B cell (primary cell): ENCODE data around the gene NOC2L. TPM values are rescaled to one million over a fixed set of nuclear protein-coding genes. Genes with fewer than 3 reads are reported as not detected.

Experiments used
- ATAC-seq: fragments of 200-7000 bp; cut with Tn5 transposase; one replicate; pipeline ENCODE4 v1.10.0; 2021; ENCODE audit warnings: low read depth, mild to moderate bottlenecking, moderate number of reproducible peaks, moderate library complexity
- CTCF ChIA-PET: fragments of 350-600 bp; sonication (Branson Sonifier 250); formaldehyde crosslinking; loops from one replicate; lab custom pipeline; 2021; ENCODE audit warnings: antibody characterized with exemption, inconsistent platforms; lab: Charles Lee
- POLR2A ChIA-PET: fragments of 350-600 bp; sonication (Branson Sonifier 250); formaldehyde crosslinking; loops from one replicate; lab custom pipeline; 2021; ENCODE audit warnings: antibody characterized with exemption; lab: Charles Lee
- DNase-seq: peaks from one replicate; pipeline ENCODE4 v3.0.0; 2013
- H2AFZ ChIP-seq: 2 replicates; pipeline ENCODE4 v1.6.1; 2012; ENCODE audit warnings: mild to moderate bottlenecking, low read depth, low read length; ENCODE audit not compliant: insufficient read depth, poor library complexity, severe bottlenecking
- H3K27ac ChIP-seq, 2 donors: 1 replicate in 1 of 2; 2 replicates in 1 of 2; pipeline ENCODE4 v1.5.1; 2012 to 2013; ENCODE audit warnings: low read length in 2 of 2, mild to moderate bottlenecking in 2 of 2, moderate library complexity in 1 of 2
- H3K27me3 ChIP-seq, 4 experiments: fragments of 200-600 bp in 1 of 4; sonication (generic) in 1 of 4; replicated peaks in 1 of 4; 1 replicate in 2 of 4; 2 replicates in 2 of 4; pipeline versions ENCODE4 v1.6.1 to v1.7.0; 2013 to 2016; ENCODE audit warnings: low read length in 3 of 4, mild to moderate bottlenecking in 2 of 4, mixed read lengths in 1 of 4, moderate library complexity in 1 of 4; ENCODE audit not compliant: insufficient read depth in 4 of 4, control insufficient read depth in 3 of 4; ENCODE audit errors: control extremely low read depth in 1 of 4
- H3K36me3 ChIP-seq, 2 experiments: replicated peaks in 1 of 2; 1 replicate in 1 of 2; 2 replicates in 1 of 2; pipeline versions ENCODE4 v1.6.1 to v1.7.1; 2013; ENCODE audit warnings: low read length in 1 of 2; ENCODE audit not compliant: insufficient read depth in 2 of 2, control insufficient read depth in 1 of 2; ENCODE audit errors: control extremely low read depth in 1 of 2, extremely low read depth in 1 of 2
- H3K4me1 ChIP-seq, 2 donors: fragments of 200-600 bp in 1 of 2; sonication (generic) in 1 of 2; 1 replicate in 1 of 2; 2 replicates in 1 of 2; pipeline versions ENCODE4 v1.5.1 to v1.6.1; 2013 to 2017; ENCODE audit warnings: low read length in 2 of 2; ENCODE audit not compliant: control insufficient read depth in 2 of 2, insufficient read depth in 2 of 2
- H3K4me2 ChIP-seq: replicated peaks from 2 replicates; pipeline ENCODE3; 2012; ENCODE audit warnings: mild to moderate bottlenecking, low read depth, low read length; ENCODE audit not compliant: poor library complexity, severe bottlenecking
- H3K4me3 ChIP-seq, 5 experiments: fragments of 200-600 bp in 1 of 5; sonication (generic) in 1 of 5; 1 replicate in 3 of 5; 2 replicates in 2 of 5; pipeline versions ENCODE4 v1.5.1 to v1.7.0; 2011 to 2016; ENCODE audit warnings: low read length in 4 of 5, mild to moderate bottlenecking in 4 of 5, low read depth in 2 of 5, control low read depth in 1 of 5, moderate library complexity in 1 of 5; ENCODE audit not compliant: insufficient read depth in 1 of 5; ENCODE audit errors: control extremely low read depth in 1 of 5, extremely low read depth in 1 of 5
- H3K79me2 ChIP-seq: fragments of 200-600 bp; sonication (generic); one replicate; pipeline ENCODE4 v1.6.0; 2016; ENCODE audit warnings: low read length; ENCODE audit not compliant: control insufficient read depth, insufficient read depth
- H3K9ac ChIP-seq: fragments of 200-600 bp; sonication (generic); 2 replicates; pipeline ENCODE4 v1.6.1; 2017; ENCODE audit warnings: mild to moderate bottlenecking, low read length, moderate library complexity
- H3K9me3 ChIP-seq, 3 donors: one replicate each; pipeline versions ENCODE4 v1.6.1 to v1.7.1; 2013; ENCODE audit warnings: low read length in 2 of 3; ENCODE audit not compliant: control insufficient read depth in 2 of 3, insufficient read depth in 1 of 3; ENCODE audit errors: control extremely low read depth in 1 of 3
- H4K20me1 ChIP-seq: 2 replicates; pipeline ENCODE4 v1.6.0; 2012; ENCODE audit warnings: mild to moderate bottlenecking, low read length; ENCODE audit not compliant: insufficient read depth, control insufficient read depth, poor library complexity, severe bottlenecking
- H3K27ac Mint-ChIP-seq: one replicate; pipeline ENCODE4 v1.8.0; 2021; ENCODE audit warnings: mixed read lengths
- H3K27me3 Mint-ChIP-seq: one replicate; pipeline ENCODE4 v1.8.0; 2021; ENCODE audit warnings: mixed read lengths
- H3K4me1 Mint-ChIP-seq: one replicate; pipeline ENCODE4 v1.8.0; 2021; ENCODE audit warnings: mixed read lengths
- H3K4me3 Mint-ChIP-seq: one replicate; pipeline ENCODE4 v1.8.0; 2021; ENCODE audit warnings: mixed read lengths
- H3K9me3 Mint-ChIP-seq: one replicate; pipeline ENCODE4 v1.8.0; 2022; ENCODE audit warnings: mixed read lengths; ENCODE audit not compliant: insufficient read depth
- CTCF ChIP-seq: fragments of 200-600 bp; IDR thresholded peaks from one replicate; pipeline ENCODE4 v1.8.0; 2022; ENCODE audit warnings: antibody characterized with exemption, mild to moderate bottlenecking
- EZH2 ChIP-seq: IDR thresholded peaks from 2 replicates; pipeline ENCODE4 v1.6.1; 2012; ENCODE audit warnings: borderline replicate concordance, low read depth, mild to moderate bottlenecking, moderate library complexity, low read length; ENCODE audit not compliant: insufficient read depth, poor library complexity, severe bottlenecking
- WGBS: methylation state at CpG from one replicate; pipeline ENCODE4 v1.1.5; 2013; ENCODE audit warnings: missing lambda C conversion rate; ENCODE audit not compliant: insufficient coverage; 5-methylcytosine and 5-hydroxymethylcytosine counted together
- intact Hi-C: fragments of 100-400 bp; cut with micrococcal nuclease; formaldehyde crosslinking; loops from one replicate; pipeline ENCODE4 v1.10.0; 2022
- polyA plus RNA-seq: library from polyadenylated mRNA; depleted of rRNA; stranded (reverse); fragments of >200 nt; gene quantifications from 2 replicates; pipeline ENCODE4 v1.2.3, GENCODE V29; 2012
- total RNA-seq, 2 donors: library from RNA; stranded (reverse); fragments of 120-200 nt in 1 of 2; gene quantifications; 1 replicate in 1 of 2; 2 replicates in 1 of 2; pipeline versions ENCODE4 v1.2.3 to v1.2.4, GENCODE V29; 2013 to 2022

The NOC2L gene
- total and polyA plus RNA-seq, 2 donors (not counting 1 experiment from before 2014, with no cell fraction given) = 48.0 to 64.1 TPM

- Histone ChIP-seq H3K4me1 (peaks cover 25 to 38% of the 10 kb centered on the region in 2 donors), H2AFZ (no peak overlapping the region), H3K4me2 (no peak overlapping the region), H3K36me3 (no peaks in the 10 kb centered on the region), H4K20me1 (no peaks in the 10 kb centered on the region), H3K79me2 (no peaks in the 10 kb centered on the region), H3K9ac (no peak overlapping the region), H3K27me3 (peaks cover 0 to 63% (median 38%) of the 10 kb centered on the region in 4 experiments), H3K4me3 (no peak overlapping the region), H3K27ac (no peak overlapping the region), H3K9me3 (peaks cover 0 to 17% (median 0%) of the 10 kb centered on the region in 3 donors)
- Mint-ChIP-seq H3K4me3 (no peak overlapping the region), H3K9me3 (no peaks in the 10 kb centered on the region), H3K4me1 (peaks cover 23% of the 10 kb centered on the region), H3K27me3 (peaks cover 30% of the 10 kb centered on the region), H3K27ac (no peak overlapping the region)
- intact Hi-C loops = no loop called here
- WGBS = 9% methylated on average over 20 of the region's 21 CpGs
- DNase-seq (peak; percentile 41), ATAC-seq (no peak)
- CTCF ChIA-PET = interaction anchor here (0.6 to 1.1 kb wide), 2 partner anchors 9 to 571 kb away, joined by 3 read pairs; partner anchors contain the start of gene ISG15
- POLR2A ChIA-PET = no interaction called here
- TF ChIP-seq CTCF (no peak), EZH2 (no peak)
These were observed 46.0 kb upstream of the NOC2L start for GRCh38 chr1:1004780-1005697.

- Histone ChIP-seq H3K4me3 (no peak overlapping the region), H3K4me2 (no peak overlapping the region), H4K20me1 (no peaks in the 10 kb centered on the region), H3K79me2 (no peaks in the 10 kb centered on the region), H2AFZ (no peak overlapping the region), H3K9me3 (peaks cover 0 to 18% (median 0%) of the 10 kb centered on the region in 3 donors), H3K27ac (no peak overlapping the region), H3K9ac (no peak overlapping the region), H3K4me1 (peaks cover 28 to 42% of the 10 kb centered on the region in 2 donors), H3K36me3 (no peaks in the 10 kb centered on the region), H3K27me3 (peaks cover 0 to 66% (median 39%) of the 10 kb centered on the region in 4 experiments)
- Mint-ChIP-seq H3K9me3 (no peaks in the 10 kb centered on the region), H3K4me3 (no peak overlapping the region), H3K4me1 (peaks cover 23% of the 10 kb centered on the region), H3K27me3 (peaks cover 30% of the 10 kb centered on the region), H3K27ac (no peak overlapping the region)
- ChIA-PET POLR2A (no interaction called here), CTCF (interaction anchor here (1.1 kb wide), 1 partner anchor 9 kb away, joined by 3 read pairs; the partner anchor contains the start of gene ISG15)
- no peak for DNase-seq
- TF ChIP-seq CTCF (no peak), EZH2 (no peak)
- no peak for ATAC-seq
- WGBS = 55% methylated on average over 7 of the region's 7 CpGs
- intact Hi-C loops = no loop called here
These were observed 45.3 kb upstream of the NOC2L start for GRCh38 chr1:1004420-1004779.
